Left lung (tissue), 10 donors: ENCODE results near the gene SLPI. TPM values are rescaled to one million over a fixed set of nuclear protein-coding genes. Genes with fewer than 3 reads are reported as not detected.
A peak's percentile ranks its signal among the peaks of the same experiment; 100 is the strongest.

ENCODE experiments used
- ATAC-seq: fragments of 200-7000 bp; cut with Tn5 transposase; one replicate; pipeline ENCODE4 v1.9.1; 2020; ENCODE audit warnings: moderate library complexity
- DNase-seq, 4 donors: peaks; one replicate each; pipeline ENCODE4 v3.0.0-alpha.2; 2013 to 2020
- H3K27ac ChIP-seq, 2 donors: fragments of 200-600 bp; sonication (generic) in 1 of 2; one replicate each; pipeline versions ENCODE4 v1.5.0 to v1.8.0; 2020 to 2021
- H3K27me3 ChIP-seq, 2 donors: fragments of 200-600 bp; sonication (generic) in 1 of 2; one replicate each; pipeline versions ENCODE4 v1.5.0 to v1.8.0; 2020 to 2021
- H3K36me3 ChIP-seq, 2 donors: fragments of 200-600 bp; sonication (generic) in 1 of 2; one replicate each; pipeline versions ENCODE4 v1.5.0 to v1.8.0; 2020 to 2021
- H3K4me1 ChIP-seq, 2 donors: fragments of 200-600 bp; one replicate each; pipeline ENCODE4 v1.8.0; 2021
- H3K4me3 ChIP-seq, 2 donors: fragments of 200-600 bp; sonication (generic) in 1 of 2; one replicate each; pipeline versions ENCODE4 v1.5.0 to v1.8.0; 2020 to 2021; ENCODE audit warnings: mild to moderate bottlenecking in 1 of 2
- H3K9me3 ChIP-seq, 2 donors: fragments of 200-600 bp; sonication (generic) in 1 of 2; one replicate each; pipeline versions ENCODE4 v1.5.0 to v1.8.0; 2020 to 2021
- intact Hi-C, 2 donors: fragments of 100-400 bp; cut with DNase I; formaldehyde crosslinking; loops; one replicate each; pipeline versions ENCODE4 v1.11.2 to v1.14.2; 2022
- polyA plus RNA-seq, 6 donors: library from polyadenylated mRNA; unstranded; fragments of 120-200 nt; gene quantifications; one replicate each; pipeline ENCODE4 v1.2.1, GENCODE V29; 2013; ENCODE audit not compliant: insufficient read length in 6 of 6
- total RNA-seq, 2 donors: library from RNA; stranded (reverse); fragmentation: NEBNext Ultra II Directional; extraction: Animal tissue kit (Norgen Biotek cat#: 25700); gene quantifications; one replicate each; pipeline ENCODE4 v1.2.1, GENCODE V29; 2021
- TF ChIP-seq, protein P1 (sequence below), 2 donors: fragments of 200-600 bp; sonication (generic) in 1 of 2; IDR thresholded peaks; one replicate each; pipeline versions ENCODE4 v1.5.0 to v1.8.0; 2021; ENCODE audit warnings: antibody characterized with exemption in 2 of 2
- donor health status: DM: no; HTN: yes; CAD: no.
- donor health status: DM: no; HTN: no; CAD: no.

The SLPI gene
- total and polyA plus RNA-seq, 8 donors = 1.9 to 672 (median 4.6) TPM

DNA sequence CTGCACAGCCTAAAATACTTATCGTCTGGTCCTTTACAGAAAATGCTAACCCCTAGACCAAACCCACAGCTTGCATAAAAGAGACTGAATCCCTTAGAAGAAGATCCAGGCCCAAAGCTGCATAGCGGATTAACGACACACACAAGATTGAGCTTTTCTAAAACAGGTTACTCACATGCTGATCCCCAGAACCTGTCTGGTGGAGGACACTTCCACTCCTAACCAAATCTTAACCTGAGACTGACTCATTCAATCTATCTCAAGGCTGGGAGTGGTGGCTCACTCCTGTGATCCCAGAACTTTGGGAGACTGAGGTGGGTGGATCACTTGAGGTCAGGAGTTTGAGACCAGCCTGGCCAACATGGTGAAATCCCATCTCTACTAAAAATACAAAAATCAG is 2.8 kb upstream of the SLPI start:
- H3K4me1 ChIP-seq = peaks cover 10 to 40% of the 10 kb centered on the region in 2 donors
- H3K36me3 ChIP-seq = no peaks in the 10 kb centered on the region
- no peak overlapping the region for H3K27ac ChIP-seq
- DNase-seq = no peak
- H3K4me3 ChIP-seq = no peak overlapping the region
- intact Hi-C loops = no loop called here
- TF ChIP-seq, protein P1, sequence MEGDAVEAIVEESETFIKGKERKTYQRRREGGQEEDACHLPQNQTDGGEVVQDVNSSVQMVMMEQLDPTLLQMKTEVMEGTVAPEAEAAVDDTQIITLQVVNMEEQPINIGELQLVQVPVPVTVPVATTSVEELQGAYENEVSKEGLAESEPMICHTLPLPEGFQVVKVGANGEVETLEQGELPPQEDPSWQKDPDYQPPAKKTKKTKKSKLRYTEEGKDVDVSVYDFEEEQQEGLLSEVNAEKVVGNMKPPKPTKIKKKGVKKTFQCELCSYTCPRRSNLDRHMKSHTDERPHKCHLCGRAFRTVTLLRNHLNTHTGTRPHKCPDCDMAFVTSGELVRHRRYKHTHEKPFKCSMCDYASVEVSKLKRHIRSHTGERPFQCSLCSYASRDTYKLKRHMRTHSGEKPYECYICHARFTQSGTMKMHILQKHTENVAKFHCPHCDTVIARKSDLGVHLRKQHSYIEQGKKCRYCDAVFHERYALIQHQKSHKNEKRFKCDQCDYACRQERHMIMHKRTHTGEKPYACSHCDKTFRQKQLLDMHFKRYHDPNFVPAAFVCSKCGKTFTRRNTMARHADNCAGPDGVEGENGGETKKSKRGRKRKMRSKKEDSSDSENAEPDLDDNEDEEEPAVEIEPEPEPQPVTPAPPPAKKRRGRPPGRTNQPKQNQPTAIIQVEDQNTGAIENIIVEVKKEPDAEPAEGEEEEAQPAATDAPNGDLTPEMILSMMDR (IDR thresholded peaks at IDR 0.05) = no peak
- no peaks in the 10 kb centered on the region for H3K27me3 ChIP-seq
- H3K9me3 ChIP-seq = no peaks in the 10 kb centered on the region
- no peak for ATAC-seq

DNA sequence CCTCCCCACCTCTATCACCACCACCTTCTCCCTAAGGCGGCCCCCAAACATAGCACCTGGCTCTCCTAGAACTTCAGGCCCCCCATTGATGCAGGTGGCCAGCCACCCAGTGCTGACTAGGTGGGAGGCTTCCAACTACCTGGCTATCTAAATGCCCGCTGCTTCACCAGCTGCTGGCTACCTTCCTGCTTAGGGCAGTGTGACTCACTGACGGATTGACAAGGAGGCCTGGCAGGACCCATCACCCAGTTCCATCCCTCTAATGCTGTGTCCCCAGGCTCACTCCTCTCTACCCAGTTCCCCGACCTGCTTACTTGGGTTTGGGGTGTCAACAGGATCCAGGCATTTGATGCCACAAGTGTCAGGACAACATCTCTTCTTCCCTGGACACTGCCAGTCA is 1.1 kb downstream of the SLPI start:
- peak overlapping the region in 1 of 2 donors; percentile 86 for H3K27ac ChIP-seq
- no peaks in the 10 kb centered on the region for H3K36me3 ChIP-seq
- H3K4me1 ChIP-seq = peaks cover 10 to 54% of the 10 kb centered on the region in 2 donors
- no peaks in the 10 kb centered on the region for H3K9me3 ChIP-seq
- TF ChIP-seq, protein P1 (IDR thresholded peaks at IDR 0.05) = no peak
- ATAC-seq (peak; percentile 42), DNase-seq (no peak)
- intact Hi-C loops = no loop called here
- H3K4me3 ChIP-seq = peak overlapping the region; percentile 21 to 44
- no peaks in the 10 kb centered on the region for H3K27me3 ChIP-seq

DNA sequence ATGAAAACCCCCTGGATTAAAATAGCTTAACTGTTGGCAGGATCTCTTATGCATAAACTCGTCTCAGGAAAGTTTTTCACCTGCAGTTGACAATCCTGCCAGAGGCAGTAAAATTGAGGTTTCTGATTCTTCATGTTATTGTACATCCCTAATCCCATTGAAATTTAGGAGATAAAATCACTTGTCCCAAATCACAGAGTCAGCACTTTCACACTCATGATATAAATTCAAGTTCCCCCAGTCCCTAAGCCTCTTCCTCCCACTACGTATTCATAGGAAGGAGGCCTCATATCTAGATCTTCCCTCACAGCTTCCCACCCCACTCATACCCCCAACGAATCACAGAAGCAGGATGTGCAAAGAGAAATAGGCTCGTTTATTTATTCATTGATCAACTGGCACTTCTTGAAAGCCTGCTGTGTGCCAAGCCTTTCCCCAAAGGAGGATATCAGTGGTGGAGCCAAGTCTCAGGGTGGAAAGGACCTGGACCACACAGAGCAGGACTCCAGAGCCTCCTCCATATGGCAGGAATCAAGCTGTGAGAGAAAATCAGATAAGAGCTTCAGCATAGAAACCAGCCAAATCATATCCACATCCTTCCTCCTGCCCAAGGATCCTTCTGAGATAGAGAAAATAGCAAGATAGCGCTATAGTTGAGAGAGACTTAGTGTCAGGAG is 2.3 kb downstream of the SLPI start:
- no peak for ATAC-seq
- TF ChIP-seq, protein P1 (IDR thresholded peaks at IDR 0.05) = no peak
- H3K27ac ChIP-seq = peak overlapping the region in 1 of 2 donors; percentile 86

DNA sequence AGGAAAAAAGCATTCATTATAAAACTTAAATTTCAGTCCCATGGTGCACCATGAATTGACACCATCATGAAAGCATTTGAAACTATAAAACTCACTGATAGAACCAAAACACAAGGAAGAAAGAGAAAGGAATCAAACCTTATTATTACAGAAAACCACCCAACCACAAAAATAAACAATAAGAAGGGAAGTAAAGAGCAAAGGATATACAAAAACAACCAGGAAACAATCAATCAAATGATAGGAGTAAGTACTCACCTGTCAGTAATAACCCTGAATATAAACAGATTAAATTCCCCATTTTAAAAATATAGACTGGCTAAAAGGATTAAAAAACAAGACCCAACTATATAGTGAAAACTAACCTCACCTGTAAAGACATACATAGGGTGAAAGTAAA is 5.8 kb downstream of the SLPI start:
- Histone ChIP-seq H3K27me3 (peaks cover 0 to 11% of the 10 kb centered on the region in 2 donors), H3K9me3 (no peaks in the 10 kb centered on the region), H3K4me3 (no peak overlapping the region), H3K4me1 (peaks cover 0 to 48% of the 10 kb centered on the region in 2 donors), H3K36me3 (no peaks in the 10 kb centered on the region), H3K27ac (no peak overlapping the region)
- TF ChIP-seq, protein P1 (IDR thresholded peaks at IDR 0.05) = no peak
- DNase-seq (no peak), ATAC-seq (no peak)
- intact Hi-C loops = no loop called here

More for the DNA sequence above, 2.3 kb downstream of the SLPI start:
- intact Hi-C loops = no loop called here
- Histone ChIP-seq H3K4me3 (peak overlapping the region; percentile 21 to 44), H3K9me3 (no peaks in the 10 kb centered on the region), H3K36me3 (no peaks in the 10 kb centered on the region), H3K4me1 (peaks cover 10 to 63% of the 10 kb centered on the region in 2 donors), H3K27me3 (no peaks in the 10 kb centered on the region)
- no peak for DNase-seq

DNA sequence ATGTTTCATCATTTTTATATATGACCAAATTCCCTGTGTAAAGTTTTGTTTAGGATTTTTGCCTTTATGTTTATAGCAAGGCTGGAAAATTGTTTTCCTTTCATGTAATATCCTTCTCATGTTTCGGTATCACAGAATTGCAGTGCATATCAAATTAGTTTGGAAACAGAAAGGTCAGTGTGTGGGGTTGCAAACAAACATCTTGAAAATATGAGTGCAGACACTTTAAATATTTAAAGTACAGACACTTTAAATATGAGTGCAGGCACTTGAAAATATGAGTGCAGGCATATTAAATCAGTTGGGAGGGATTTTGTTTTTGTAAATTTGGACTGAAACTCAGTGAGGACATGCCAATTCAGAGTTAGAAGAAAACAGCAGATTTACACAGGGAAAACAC is 6.5 kb downstream of the SLPI start:
- TF ChIP-seq, protein P1 (IDR thresholded peaks at IDR 0.05) = no peak
- peak; percentile 73 for ATAC-seq
- Histone ChIP-seq H3K27ac (no peak overlapping the region), H3K9me3 (no peaks in the 10 kb centered on the region), H3K36me3 (no peaks in the 10 kb centered on the region), H3K4me1 (peaks cover 0 to 43% of the 10 kb centered on the region in 2 donors), H3K4me3 (no peak overlapping the region), H3K27me3 (peaks cover 0 to 11% of the 10 kb centered on the region in 2 donors)
- DNase-seq = no peak
- intact Hi-C loops = no loop called here
